ENCODE measurements around the gene TEX52.
"Not testable (repeated sequence)": the region's sequence is repeated elsewhere in the genome, so short reads cannot be mapped to it uniquely, and the experiment has no call there.

The TEX52 gene

DNA sequence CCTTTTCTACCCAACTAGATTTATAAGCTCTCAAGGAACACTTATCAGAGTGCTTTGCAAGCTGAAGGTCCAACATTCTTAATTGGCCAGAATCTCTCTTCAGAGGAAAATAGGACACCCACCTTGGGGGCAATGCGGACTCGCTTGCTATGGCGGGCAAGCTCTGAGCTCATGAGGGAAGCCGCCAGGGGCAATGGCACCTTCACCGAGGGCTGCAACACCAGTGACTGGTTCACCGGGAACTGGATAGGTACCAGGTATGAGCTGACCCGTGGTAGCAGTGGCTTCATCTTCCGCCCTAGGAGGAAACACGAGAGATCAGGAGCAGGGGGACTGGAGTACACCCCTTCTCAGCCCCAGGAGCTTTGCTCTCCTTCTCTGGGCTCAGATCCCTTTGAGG lies 7.4 kb upstream of the TEX52 start:
- no peak for DNase-seq (ENCODE audit: low read depth in 2 of 2)

DNA sequence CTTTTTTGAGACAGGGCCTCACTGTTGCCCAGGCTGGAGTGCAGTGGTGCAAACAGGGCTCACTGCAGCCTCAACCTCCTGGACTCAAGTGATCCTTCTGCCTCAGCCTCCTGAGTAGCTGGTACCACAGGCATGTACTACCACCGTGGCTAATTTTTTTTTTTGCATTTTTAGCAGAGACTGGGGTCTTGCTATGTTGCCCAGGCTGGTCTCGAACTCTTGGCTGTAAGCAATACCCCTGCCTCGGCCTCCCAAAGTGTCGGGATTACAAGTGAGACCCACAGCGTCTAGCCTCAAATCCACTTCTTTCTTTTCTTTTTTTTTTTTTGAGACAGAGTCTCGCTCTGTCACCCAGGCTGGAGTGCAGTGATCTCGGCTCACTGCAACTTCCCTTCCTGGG lies 6.6 kb upstream of the TEX52 start:
- not testable (repeated sequence) for DNase-seq (ENCODE audit: low read depth in 2 of 2)

DNA sequence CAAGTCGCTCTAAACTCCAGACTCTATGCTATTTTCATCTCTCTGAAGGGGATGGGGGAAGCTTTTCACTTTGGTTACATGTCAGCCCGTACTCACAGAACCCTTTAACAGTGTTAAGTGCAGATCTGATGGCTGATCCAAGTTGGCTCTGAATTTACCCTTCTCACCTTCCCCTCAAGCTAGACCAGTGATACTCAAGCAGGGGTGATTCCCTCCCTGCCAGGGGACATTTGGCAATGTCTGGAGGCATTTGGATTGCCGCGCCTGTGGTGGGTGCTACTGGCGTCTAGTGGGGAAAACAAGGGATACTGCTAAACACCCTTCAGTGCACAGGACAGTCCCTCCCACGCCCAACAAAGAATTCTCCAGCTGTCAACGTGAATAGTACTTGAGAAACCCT lies 6.0 kb upstream of the TEX52 start:
- DNase-seq (ENCODE audit: low read depth in 2 of 2), result no peak

DNA sequence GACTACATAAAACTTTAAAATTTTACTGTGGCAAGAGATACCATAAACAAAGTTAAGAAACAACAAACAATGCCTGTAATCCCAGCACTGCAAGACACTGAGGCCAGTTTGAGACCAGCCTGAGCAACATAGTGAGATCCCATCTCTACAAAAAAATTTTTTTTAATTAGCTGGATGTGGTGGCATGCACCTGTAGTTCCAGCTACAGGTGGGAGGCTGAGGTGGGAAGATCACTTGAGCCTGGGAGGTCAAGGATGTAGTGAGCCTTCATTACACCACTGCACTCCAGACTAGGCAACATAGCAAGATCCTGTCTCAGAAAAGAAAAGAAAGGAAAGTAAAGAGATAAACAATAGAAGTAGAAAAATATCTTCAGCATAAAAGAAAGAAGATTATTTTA lies 3.3 kb upstream of the TEX52 start:
- DNase-seq (ENCODE audit: low read depth in 2 of 2), result no peak

DNA sequence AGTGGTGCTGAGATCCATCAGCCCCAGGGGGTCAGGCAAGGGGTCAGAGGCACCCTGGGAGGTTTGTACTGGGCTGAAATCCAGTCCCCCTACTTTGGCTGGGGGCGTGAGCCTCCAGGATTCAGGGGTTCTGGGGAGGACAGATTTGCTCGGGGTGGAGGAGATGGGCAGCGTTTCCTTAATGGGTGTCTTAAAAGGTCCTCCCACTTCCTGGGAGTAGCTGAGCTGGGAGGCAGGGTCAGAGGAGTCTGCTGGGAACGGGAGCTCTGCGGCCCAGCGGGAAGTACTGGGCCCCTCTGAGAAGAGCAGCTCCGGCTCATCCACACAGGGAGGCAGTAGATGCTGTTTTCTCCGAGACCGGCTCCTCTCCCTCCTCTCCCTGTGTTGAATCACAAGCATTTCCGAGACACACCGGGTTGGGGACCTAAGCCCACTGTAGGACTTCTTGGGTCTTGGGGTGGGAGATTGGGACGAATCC lies 2.1 kb upstream of the TEX52 start:
- no peak for DNase-seq (ENCODE audit: low read depth in 2 of 2)

DNA sequence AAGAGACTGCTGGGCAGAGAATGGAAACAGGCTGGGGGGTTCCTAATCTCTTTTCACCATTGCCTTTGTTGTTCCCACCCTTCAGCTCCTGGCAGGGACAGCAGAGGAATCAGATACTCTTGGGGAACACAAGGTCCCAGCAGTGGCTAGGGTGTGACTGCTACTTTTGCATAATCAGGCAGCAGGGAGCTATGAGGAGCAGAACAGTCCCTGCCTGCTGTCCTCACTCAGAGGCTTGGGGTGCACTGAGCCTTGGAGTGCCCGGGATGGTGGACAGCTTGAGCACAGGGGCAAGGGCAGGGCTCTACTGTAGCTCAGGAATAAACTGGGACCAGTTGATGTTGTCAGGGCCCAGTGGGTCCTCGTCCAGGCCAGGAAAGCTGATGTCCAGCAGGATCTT lies 1.5 kb upstream of the TEX52 start:
- no peak for DNase-seq (ENCODE audit: low read depth in 2 of 2)

DNA sequence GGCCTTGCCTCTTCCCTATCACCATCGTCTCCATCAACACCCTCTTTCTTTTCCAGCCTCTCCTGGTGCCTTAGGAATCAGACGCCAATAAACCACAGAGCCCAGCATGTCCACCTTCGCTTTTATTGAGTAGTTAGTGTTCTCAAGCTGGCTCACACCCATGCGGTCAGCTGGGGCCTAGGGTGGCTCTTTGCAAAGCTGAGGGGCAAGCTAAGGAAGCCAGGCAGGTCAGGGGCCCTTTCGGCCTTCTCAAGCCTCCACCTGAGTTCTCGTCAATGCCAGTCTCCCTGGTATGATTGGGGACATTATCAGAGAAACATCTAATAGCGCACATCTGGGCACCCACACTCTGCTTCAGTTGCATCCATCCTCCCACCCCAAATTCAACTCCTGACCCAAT lies 737 bp upstream of the TEX52 start:
- no peak for DNase-seq (ENCODE audit: low read depth in 2 of 2)

DNA sequence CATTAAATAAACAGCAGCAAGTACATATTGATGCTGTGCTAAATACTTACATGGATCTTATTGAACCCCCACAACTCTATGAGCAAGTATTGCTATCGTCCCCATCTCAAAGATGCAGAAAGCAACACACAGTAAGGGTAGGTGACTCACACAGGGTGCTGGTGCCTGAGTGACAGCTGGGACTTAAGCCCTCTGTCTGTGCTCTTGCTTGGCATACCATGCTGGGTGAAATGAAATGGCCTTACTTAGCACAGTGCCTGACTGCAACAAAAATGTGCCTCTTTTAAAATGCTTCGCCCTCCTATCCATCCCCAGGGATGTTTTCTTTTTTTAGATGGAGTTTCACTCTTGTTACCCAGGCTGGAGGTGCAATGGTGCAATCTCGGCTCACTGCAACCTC lies 788 bp downstream of the TEX52 start:
- DNase-seq (ENCODE audit: low read depth in 2 of 2), result no peak

DNA sequence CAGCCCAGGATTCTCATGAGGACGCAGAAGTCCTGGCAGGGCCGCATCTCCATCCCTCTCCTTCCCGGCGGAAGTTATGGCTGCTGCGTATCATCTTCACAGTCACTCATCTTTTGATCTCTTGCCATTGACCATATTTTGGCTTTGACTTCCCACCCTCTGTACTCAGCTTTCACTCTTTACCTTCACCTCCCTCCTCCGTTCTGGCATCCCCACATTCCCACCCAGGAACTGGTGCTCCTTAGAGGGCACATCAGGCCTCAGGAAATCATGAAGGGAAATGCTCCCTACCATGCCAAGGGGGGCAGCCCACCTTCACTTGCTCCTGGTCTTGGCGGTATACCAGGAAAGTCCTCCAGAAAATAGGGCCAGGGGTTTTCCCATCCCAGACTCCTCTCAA lies 1.3 kb downstream of the TEX52 start:
- DNase-seq (ENCODE audit: low read depth in 2 of 2), result no peak

DNA sequence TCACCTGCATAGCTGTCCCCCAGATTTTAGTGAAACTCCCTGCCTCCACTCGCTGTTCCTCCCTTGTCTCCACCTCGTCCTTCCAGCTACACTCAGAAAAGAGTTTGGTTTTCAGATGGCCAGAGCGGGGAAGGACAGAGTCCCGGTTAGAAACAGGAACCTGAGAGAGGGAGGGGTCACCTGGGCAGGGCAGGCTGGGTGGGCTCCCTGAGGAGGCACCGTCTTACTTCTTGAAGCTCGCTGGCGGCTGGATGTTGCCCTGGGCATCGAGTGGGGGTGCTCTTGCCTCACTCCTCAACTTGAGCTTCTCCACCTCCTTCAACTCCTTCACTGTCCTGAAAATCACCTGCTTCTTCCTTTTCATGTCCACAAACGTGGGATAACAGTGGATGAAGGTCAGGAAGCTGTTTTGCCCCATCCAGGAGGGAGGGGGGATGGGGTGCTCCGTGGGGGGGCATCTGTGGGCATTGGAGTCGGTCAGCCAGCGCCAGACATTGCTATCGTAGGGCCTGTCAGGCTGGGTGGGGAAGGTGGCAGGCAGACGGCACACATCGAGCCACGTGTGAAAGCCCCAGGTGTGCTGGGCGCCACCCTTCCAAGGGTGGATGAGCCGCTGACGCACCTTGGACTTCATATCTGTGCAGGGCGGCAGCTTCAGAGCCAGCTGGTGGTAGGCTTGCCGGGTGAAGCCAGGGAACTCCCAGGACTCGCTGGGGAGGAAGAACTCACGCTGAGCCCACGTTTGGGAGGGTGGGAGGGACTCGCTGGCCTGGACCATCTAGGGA lies 2.0 kb downstream of the TEX52 start:
- no peak for DNase-seq (ENCODE audit: low read depth in 2 of 2)

DNA sequence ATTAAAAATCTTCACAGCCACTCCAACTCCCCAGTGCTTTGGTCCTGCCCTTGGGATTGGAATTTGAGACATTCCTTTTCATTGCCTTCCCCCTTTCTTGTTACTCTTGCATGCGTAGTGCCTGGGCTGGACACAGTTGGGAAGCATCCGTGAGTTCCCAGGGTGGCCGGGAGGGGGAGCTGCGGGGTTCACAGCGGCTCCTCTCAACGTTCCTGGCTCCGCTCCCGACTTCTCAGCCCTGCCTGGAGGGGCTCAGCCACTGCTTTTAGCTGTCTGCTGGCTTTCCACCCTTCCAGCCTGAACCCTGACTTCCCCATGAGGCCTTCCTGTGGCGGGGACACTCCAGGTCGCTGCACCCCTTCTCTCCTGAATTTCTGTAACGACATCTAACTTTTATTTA lies 3.2 kb downstream of the TEX52 start:
- no peak for DNase-seq (ENCODE audit: low read depth in 2 of 2)

DNA sequence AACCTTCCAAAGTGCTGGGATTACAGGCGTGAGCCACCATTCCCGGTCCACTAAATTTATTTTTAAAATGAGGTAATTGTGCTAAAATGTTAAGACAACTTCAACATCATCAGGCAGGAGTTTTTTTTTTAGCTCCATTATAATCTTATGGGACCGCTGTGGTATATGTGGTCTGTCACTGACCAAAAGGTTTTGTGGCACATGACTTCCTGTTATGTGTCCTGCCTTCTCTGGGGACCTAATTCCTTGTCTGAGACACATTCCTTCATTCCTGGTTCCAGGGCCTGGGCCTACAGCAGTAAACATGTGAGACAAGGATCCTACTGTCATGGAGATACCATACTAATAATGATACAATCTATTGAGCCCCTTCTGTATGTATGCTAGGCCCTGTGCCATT lies 4.9 kb downstream of the TEX52 start:
- no peak for DNase-seq (ENCODE audit: low read depth in 2 of 2)

DNA sequence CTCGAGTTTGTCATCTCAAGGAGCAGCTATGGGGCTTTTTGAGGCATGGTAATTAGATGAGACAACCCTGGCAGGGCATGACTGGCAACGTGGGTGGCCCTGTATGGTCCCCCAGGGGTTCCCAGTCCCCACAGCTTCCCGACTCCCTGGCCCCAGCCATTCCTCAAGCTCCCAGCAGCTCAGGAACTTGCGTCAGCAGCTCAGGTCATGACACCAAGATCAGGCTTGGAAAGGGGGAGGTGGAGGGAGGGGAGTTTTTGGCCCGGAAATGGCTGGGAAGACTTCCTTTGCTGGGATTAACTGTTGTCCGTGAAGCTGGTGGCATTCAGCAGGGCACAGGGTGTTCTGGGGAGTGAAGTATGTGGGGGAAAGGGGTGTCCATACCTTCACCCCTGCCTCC lies 11.6 kb downstream of the TEX52 start:
- DNase-seq (ENCODE audit: low read depth in 2 of 2), result no peak

DNA sequence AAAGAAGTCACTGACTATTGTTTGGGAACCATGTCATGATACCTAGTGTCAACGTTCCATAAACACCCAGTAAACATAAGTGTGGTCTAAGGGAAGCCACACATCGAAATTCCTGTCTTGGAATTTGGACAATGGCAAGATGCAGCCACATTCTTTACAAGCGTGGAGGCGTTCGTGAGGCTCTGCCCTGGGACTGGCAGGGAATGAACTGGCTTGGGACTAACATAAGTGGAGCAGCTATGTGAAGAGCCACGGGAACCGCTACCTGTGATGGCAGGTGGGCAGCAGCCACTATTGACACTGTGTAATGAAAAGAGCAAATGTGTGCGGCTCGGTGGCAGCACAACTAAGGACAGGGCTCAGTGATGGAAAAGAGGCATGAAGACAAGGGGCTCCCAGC lies 12.1 kb downstream of the TEX52 start:
- no peak for DNase-seq (ENCODE audit: low read depth in 2 of 2)

DNA sequence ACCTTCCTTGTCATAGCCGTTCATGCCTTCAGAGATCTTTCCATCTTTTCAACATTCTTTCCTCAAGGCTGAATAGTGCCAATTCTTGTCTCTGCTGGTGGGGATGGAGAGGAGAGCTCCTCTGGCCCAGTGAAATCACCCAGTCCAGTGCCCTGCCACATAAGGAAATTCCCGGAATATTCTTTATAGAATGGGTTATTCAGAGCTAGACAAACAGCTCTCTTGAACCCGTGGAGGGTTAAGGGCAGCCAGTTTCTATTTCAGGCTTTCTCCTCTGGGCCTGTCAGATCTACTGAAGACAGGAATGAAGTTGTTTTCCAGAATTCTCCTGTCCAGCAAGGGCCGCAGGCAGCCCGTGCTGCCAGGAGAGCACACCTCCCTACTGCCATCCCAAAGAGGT lies 13.9 kb downstream of the TEX52 start:
- no peak for DNase-seq (ENCODE audit: low read depth in 2 of 2)

DNA sequence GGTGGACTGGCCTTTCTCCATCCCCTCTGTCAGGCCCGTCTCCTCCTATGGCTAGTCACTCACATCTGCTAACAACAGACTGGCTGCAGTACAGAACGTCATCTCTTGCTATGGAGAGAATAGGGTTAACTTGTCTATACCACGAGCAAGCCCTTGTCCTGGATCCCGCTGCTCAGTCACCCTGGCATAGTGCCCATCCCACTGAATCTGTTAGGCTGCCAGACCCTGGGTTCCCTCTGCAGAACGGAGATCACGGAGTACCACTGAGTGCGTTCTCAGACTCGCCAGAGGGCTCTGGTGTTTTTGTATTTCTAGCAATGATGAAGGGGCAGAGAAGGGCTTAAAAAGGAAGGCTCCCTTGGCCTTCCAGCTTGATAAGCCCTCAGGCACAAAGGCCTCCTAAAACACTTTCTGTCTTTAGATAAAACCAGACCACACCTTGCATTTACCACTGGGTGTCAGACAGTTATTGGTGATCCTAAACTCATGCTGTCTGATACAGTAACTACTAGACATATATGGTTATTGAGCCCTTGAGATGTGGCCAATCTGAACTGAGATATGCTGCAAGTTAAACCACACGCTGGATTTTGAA lies 15.7 kb downstream of the TEX52 start:
- DNase-seq (ENCODE audit: low read depth in 2 of 2), result no peak

DNA sequence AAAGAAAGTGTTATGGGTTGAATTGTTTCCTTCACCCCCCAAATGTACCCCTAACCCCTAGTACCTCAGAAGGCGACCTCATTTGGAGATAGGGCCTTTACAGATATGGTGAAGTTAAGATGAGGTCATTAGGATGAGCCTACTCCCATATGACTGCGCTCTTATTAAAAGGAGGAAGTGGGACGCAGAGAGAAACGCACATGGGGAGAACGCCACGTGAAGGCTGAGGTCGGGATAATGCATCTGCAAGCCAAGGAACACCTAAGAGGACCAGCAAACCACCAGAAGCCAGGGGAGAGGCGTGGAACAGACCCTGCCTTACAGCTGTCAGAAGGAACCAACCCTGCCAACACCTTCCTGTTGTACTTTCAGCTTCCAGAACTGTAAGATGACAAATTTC lies 20.3 kb downstream of the TEX52 start:
- DNase-seq (ENCODE audit: low read depth in 2 of 2), result no peak

DNA sequence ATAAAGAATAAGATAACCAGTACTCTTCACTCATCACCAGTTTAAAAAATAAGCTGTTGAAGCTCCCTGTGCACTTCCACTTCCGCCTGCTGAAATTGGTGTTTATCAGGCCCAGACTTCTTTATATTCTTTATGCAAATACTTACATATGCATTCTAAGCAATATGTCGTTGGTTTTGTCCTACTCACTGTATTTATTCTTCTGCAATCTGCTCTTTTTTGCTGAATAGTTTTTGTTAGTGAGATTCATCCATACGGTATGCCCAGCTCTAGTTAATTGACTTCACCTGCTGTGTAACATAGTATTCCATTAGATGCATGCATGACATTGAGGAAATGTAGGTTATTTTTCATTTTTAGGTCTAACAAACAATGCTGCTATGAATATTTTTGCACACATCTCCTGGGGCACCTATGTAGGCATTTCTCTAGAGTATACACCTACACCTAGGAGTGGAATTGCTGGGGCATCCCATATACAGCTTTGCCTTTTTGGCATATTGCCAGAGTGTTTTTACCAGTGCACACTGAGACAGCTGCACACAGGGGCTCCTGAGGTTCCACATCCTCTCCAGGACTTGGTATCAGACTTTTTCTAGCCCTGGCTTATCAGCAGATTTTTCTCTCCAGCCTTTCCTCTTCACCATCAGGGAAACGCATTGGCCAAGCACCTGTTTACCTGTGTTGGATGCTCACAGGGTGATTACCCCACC lies 21.0 kb downstream of the TEX52 start:
- no peak for DNase-seq (ENCODE audit: low read depth in 2 of 2)

DNA sequence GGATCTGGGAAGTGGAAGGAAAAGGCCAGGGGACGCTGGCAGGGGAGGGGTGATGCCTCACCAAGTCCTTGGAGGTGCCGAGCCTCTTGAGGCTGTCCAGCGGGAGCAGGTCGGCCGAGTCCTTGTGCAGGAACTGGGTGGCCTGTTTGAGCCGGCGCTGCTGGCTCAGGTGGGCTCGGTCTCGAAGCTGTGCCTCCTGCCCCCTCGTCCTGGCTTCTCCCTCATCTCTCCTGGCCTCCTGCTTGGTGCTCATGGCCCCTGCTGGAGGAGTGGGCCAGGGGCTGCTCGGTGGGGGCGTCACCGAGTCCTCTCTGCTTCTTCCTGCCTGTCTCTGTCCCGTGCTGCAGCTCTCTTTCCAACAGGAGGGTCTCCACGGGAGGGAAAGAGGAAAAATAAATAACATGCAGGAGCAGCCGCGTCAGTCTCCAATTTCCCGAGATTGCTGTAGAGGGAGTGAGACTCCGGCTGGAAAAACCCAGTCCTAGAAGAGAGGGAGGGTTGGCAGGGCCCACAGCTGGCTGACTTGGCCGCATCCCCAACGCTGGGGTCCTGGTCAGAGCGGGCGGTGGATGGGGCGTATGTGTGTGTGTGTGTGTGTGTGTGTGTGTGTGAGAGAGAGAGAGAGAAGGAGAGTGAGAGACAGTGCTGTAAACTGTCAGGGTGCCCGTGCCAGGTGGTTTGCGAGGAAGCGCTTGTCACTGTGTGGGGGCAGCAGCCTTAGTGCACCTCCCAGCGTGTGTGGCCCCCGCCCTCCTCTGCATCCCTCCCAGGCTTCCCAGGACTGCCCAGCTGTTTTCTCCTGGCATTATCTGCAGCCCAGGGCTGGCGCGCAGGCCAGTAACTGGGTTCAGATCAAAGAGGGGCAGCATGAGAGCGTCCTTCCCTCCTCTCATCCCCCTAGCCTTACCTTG lies 22.0 kb downstream of the TEX52 start, which contains the start of gene NRIP2:
TSS of gene NRIP2 (minus strand) at position 455 of the 911 bp plus-strand sequence. CDS start at position 403, 52 bp downstream.
- DNase-seq (ENCODE audit: low read depth in 2 of 2), result no peak

DNA sequence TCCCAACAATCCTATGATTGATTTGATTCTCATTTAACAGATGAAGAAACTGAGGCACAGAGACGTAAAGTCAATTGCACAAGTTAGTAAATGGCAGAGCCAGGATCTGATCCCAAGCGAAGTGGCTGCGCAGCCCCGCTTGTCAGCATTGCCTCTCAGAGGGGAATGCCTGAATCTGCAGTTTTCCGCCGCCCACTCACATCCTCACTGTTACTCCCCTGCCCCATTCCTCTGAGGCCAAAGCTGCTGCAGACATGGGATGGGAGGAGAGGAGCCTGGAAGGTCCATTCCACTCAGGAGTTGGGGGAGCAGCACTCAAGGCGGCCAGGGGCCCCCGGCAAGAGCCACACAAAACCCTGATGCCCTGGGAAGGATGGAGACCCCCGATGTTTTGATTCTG lies 23.0 kb downstream of the TEX52 start:
- DNase-seq (ENCODE audit: low read depth in 2 of 2), result no peak

DNA sequence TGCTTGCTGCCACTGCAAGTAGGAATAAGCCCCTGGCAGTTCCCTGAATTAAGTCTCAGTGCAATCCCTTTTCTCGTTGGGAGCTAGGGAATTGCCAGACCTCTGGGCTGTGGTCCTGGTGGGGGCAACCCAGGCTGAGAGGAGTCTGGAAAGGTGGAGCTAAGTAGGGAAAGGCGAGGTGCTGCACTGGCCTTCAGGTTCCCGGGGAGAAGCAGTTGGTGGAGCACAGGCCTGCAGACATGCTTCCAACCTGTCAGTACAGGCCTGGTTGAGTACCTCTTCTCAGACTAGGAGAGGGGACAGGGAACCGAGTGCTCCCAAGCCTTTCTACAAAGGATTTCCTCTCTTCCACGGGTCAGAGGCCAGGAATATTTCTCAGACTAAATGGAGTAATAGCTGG lies 23.5 kb downstream of the TEX52 start:
- DNase-seq (ENCODE audit: low read depth in 2 of 2), result no peak
